Stimulated activated CD8-positive, alpha-beta memory T cell treated with anti-CD3 and anti-CD28 coated beads, Interleukin-4, amount 100 ng/mL, for 4 hours (primary cell): Measurements from ENCODE around the gene MRFAP1L1.

Experiments
- DNase-seq, 2 donors: peaks; one replicate each; pipeline ENCODE4 v3.0.0-alpha.2; 2020; ENCODE audit warnings: low read depth in 2 of 2, low spot score in 1 of 2

The MRFAP1L1 gene

DNA sequence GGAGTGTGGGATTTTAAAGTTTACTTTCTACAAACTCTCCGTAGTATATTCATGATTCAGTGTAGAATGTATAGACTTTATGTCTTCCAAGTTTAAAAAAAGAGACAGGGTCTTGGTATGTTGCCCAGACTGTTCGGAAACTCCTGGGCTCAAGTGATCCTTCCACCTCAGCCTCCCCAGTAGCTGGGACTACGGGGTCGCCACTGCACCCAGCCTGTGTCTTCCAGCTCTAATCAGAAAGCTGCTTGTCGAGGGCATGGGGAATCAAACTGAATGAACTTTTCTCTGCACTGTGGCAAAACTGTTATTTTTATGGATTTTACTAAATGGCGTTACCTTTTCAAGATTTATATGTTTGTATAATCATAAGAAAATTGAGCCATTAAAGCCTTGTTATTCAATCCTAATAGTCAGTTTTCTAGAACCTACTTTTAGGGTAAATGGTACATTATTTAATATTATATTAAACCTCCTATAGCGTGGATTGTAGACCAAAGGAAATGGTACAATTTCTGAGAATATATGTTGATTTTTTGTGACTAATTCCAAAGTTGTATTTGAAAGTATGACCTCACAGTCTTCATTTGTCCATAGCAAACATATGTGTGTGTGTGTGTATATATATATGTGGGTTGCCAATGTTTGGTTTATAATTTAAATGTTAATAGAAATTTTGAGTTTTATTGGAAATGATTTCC is 7.4 kb upstream of the MRFAP1L1 start:
- no peak for DNase-seq

DNA sequence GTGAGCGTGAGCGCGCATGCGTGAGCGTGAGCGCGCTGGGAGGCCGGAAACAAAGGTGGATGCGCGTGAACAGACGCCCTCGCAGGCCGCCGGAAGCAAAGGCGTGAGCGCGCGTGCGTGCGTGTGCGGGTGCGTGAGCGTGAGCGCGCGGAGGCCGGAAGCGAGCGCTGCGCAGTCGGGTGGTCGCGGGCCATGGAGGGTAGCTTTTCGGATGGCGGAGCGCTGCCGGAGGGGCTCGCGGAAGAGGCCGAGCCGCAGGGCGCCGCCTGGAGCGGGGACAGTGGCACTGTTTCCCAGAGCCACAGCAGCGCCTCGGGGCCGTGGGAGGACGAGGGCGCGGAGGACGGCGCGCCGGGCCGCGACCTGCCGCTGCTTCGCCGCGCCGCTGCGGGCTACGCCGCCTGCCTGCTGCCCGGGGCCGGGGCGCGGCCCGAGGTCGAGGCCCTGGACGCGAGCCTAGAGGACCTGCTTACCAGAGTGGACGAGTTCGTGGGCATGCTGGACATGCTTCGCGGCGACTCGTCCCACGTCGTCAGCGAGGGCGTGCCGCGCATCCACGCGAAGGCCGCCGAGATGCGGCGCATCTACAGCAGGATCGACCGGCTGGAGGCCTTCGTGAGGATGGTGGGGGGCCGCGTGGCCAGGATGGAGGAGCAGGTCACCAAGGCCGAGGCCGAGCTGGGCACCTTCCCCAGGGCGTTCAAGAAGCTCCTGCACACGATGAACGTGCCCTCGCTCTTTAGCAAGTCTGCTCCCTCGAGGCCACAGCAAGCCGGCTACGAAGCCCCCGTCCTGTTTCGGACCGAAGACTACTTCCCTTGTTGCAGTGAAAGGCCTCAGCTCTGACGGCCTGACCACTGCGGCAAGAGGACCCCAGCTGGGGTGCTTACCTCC is 6.6 kb upstream of the MRFAP1L1 start, which contains the start of gene BLOC1S4:
TSS of gene BLOC1S4 (plus strand) at position 157 of the 894 bp plus-strand sequence. CDS start at position 193, 36 bp downstream.
- DNase-seq: peak; percentile 63 to 72

DNA sequence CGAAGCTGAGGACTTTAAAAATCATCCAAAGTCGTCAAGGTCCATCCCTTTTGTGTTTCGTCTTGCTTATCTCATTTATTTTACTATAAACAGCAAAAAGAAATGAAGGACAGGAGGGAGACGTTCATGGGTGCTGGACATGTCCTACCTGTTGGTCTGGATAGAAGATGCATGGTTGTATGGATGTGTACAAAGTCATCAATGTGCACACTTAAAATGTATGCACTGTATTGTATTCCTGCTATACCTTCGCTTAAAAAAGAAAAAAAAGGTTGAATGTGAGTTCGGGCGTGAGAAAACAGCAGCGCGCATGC is 6.0 kb upstream of the MRFAP1L1 start:
- no peak for DNase-seq

DNA sequence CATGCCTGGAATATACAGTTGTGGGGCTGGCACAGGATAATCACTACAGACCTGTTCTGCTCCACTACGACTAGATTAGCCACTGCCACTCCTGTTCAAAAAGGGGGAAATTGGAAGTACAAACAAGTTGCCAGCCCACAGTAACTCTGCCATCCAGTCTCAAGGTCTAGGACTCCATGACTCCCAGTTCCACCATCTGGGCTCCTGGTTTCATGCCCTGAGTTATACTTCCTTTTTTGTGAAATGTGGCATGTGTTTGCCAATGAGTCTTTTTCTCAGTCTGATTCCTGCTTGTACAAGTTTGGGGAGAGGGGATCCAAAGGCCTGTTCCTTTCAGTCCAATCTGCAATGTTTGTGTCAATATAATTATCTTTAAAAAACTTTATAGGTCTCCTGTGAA is 5.3 kb upstream of the MRFAP1L1 start:
- DNase-seq: no peak

DNA sequence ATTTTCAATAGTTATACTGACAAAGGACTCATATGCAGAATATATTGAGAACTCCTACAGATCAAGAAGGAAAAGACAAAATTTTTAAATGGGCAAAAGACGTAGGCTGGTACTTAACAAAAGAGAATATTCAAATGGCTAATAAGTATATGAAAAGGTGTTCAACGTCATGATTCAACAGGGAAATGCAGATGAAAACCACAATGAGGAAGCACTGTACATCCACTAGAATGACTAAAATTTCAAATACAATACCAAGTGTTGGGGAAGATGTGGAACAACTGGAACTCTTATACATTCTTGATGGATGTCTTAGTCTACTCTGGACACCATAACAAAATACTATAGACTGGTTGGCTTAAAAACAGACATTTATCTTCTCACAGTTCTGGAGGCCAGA is 1.3 kb upstream of the MRFAP1L1 start:
- no peak for DNase-seq

DNA sequence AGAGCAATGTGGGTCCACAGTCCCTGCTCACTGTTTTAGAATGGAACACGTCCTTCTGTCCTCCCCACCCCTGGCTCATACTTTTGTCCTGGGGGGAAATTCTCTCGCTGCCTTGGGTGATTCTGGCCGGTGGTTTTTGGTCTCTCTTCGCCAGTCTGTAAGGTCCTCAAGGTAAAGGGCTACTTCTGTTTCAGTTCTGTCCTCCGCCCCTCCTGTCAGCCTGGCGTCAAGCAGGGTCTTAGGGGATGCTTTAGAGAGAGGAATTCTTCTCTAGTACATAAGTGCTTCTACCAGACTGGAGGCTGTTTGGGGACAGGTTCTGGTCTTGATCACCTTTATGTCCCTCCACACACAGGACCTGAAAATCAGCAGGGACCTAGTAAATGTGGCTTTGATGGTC is 617 bp upstream of the MRFAP1L1 start:
- no peak for DNase-seq

DNA sequence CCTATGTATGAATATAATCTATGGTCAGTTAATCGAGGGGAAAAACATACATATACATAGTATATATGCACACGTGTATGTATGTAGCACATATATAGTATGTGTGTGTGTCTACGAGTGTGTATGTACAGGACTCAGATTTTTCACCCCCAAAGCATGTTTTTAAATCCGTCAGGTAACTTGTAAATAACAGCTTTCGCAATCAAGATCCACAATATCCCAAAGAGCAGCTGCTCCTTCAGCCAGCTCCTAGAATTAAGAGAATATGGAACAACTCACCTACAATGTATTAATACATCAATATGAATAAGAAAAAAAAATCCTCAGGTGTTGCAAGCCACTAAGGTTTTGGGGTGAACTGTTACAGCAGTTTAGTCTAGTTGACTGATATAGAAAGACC is 3.5 kb downstream of the MRFAP1L1 start:
- DNase-seq: no peak

DNA sequence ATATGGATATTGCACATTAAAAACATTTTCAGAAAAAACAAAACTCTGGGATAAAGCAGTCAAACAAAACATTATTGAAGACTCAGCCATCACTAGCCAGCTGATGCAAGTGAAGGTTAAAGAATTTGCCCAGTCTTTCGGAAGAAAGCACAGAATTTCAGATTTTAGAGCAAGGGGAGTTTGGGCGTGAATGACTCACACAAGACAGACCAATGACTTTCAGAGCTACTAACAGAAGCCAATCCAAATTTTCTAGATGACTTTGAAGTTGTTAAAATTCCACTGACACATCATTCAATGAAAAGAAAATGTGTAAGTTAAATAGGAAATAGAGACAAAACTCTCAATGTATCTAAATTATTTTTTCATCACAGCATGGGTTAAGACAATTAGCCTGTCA is 4.0 kb downstream of the MRFAP1L1 start:
- no peak for DNase-seq

DNA sequence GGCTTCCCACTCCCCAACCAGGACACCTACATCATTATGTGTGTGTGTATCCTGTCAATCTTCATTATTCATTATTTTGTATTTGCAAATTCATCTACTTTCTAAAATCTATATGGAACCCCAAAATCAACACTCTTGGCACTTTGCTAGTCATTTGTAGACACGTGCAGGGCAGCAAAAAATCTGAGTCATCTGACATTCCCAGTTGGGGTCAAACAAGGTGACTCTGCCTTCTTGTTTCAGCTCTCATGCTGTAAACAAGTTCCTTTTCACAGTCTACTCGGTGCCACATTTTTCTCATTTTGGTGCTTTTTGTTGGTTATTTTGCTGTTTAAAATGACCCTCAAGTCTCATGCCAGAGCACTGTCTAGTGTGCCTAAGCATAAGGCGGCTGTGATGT is 5.9 kb downstream of the MRFAP1L1 start:
- no peak for DNase-seq

DNA sequence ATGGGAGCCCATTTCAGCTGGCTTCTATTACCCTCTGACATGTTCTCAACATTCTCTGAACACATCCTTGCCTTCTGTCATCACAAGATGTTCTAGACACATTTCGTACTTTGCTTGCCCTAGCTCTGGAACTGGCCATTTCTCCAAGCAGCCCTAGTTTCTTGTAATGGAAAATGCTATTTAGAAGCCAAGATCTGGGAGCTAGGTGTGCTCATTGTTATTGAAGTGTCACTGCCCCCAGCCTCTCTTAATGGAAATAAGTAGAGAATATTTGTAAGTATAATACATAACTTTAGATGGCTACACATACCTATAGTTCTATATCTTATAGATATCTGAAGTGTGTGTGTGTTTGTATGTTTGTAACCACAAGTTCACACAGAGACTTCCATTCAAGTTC is 6.9 kb downstream of the MRFAP1L1 start:
- DNase-seq: no peak

DNA sequence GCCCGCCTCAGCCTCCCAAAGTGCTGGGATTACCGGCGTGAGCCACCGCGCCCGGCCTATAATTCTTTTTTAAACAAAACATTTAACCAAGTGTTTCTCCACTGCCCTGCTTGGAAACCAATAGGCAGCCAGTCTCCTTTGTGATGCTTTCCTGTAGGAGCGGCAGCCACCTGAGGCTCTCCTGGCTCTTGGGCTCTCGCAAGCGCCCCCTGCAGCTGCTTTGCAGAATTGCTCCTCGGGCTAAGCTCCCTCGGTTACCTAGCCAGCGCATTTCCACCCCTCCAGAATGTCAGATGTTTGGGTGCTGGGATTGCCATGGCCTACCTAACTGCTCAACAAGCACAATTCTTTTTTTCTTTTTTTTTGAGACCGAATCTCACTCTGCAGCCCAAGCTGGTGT is 8.3 kb downstream of the MRFAP1L1 start:
- DNase-seq: no peak

DNA sequence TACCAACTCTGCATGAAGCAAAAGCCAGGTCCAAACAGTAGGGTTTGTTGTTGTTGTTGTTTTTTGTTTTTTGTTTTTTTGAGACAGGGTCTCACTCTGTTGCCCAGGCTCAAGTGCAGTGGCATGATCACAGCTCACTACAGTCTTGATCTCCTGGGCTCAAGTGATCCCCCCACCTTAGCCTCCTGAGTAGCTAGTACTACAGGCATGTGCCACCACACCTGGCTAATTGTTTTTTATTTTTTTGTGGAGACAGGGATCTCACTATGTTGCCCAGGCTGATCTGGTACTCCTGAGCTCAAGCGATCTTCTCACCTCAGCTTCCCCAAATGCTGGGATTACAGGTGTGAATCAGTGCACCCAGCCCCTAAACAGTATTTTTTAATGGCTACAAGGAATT is 9.8 kb downstream of the MRFAP1L1 start:
- no peak for DNase-seq

DNA sequence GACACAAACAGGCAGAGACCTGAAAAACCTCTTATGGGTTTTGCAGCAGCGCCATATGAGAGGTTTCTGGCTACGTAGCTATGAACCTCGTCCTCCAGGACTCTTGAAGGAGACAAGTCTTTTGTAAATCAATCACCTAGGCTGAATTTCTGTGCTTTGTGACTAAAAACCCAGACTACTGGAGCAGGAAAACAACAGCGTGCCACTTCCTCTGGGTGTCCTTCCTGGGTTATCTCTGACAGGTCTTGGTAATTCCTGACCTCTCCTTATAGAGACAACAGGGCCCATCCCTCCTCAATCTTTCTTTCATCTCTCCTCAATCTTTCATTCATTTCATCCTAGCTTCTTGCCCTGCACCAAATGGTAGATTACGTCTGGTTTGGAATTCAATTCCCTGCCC is 10.3 kb downstream of the MRFAP1L1 start:
- DNase-seq: no peak

DNA sequence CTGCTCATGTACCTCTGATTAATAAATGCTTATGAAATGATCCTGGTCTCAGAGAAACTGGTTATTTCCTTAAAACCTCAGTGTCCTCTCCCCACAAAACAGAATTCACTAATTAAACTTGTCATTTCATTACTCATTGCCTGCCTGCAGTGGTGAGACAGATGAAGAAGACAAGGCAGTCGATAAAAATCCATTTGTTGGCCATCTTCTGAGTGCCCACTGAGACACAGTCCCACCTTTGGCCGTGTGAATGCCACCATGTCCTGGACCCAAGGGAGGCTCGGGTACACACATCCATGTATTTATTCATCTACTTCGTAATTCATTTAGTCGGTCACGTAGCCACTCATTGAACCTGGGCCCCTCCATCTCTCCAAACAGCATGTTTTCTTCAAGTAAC is 12.5 kb downstream of the MRFAP1L1 start:
- no peak for DNase-seq

DNA sequence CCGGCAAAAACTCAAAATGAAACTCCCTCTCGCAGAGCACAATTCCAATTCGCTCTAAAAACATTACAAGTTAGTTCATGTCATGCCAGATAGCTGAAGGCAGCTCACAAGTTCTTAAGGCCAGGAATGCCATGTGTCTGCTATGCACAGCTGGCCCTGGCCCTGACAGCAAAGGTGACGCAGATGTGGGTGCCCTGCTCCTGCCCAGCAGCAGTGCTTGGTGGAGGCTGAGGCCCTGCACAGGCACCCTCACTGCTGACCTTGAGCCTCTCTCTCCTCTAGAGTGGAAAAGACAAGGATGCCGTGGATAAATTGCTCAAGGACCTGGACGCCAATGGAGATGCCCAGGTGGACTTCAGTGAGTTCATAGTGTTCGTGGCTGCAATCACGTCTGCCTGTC is 13.1 kb downstream of the MRFAP1L1 start:
- no peak for DNase-seq

DNA sequence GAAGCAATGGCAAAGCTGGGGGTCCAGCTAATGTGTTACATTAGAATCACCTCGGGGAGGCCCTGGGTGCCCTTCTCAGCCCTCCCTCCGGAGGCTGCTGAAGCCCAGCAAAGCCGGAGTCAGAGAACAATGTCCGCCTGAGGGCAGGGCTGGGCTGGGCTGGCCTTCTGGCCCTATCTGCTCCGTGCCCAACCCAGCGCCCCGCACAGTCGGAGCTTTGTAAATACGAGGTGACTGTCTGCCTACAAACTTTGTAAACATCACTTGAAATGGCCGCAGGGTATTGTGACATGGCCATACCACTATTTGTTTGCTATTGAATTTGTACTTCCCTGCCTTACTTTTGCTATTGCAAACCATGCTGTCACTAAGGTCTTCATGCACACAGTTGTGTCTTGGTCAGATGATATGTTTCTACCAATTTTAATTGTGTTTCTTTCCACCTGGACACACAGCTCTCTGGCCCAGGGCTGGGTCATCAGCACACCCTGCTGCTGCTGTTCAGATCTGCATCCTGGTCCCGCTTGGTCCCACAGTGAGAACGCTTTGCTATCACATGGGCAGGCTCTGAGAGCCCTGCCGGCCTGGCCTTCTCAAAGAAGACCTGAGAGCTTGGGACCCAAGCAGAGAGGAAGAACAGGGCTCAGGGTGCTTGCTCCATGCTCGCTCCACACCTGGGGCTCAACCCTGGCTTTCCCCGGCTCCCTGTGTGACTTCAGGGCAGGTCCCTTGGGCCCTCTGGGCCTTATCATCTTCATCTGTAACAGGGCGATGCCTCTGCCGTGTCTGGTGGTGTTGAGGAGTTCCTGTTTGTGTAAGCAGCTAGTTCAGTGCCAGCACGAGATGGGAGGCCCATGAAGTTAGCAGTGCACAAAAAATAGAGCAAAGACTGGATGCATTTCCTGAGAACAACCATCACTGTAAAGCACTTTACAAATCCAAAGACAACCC is 13.7 kb downstream of the MRFAP1L1 start:
- no peak for DNase-seq

DNA sequence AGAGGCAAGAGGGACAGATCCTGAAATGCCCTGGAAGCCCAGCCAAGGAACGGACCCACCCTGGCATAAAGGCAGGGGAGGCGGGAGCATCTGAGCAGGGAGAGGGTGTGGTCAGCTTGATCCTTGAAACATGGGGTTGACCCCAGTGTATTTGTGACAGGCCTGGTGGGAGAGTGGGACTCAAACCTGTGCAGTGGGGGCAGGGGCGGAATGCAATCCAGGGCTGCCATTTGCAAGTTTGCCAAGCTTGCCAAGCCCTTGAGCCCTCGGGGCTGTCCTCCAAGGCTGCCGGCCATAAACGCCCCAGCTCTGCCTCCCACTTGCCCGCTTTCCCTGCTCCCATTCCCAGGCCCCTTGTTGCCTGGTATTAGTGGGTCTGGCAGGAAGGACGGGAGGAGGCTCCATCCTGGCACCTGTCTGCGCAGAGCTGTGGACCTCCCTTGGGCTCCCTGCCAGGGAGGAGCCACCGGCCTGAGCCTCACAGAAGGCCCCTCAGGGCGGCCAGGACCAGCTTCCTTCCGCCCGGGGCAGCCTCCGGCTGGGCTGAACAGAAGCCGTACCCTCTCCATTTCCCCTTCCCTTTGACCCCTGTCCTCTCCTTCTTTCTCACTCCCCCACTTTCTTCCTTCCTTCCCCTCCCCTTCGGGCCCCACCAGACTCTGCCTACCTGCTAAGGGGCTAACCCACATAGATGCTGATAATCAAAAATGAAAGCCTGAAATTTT is 15.3 kb downstream of the MRFAP1L1 start:
- no peak for DNase-seq

DNA sequence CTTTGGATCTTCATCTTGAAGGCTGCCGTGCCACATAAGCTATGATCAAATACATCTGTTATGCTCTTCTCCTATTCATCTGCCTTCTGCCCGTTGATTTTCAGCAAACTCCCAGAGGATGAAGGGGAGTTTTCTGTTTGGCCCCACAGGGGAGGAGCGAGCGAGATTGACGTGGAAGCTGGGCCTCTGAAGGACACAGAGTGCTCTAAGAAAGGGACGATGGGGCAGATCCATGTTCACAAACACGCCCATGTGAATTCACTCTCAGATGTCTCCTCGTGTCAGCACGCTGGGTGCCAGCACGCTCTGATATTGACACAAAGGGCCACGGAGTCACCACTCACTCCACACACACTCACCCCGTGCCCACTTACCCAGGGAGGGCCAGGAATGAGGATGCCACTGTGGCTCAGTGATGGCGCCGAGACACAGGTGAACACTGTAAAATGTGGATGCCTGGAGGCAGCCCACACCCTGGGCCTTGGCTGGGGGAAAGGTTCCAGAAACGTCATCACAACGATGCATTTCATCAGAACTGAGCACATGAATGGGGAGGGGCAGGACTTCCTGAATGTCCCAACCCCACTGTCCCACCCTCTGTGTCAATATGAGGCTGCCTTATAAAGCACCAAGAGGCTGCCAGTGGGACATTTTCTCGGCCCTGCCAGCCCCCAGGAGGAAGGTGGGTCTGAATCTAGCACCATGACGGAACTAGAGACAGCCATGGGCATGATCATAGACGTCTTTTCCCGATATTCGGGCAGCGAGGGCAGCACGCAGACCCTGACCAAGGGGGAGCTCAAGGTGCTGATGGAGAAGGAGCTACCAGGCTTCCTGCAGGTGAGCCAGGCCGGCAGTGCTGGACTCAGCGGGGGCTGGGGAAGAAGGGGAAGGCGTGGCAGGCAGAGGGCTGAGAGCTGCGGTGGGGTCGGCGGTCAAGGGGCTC is 16.2 kb downstream of the MRFAP1L1 start, which contains the start of gene S100P:
TSS of gene S100P (plus strand) at position 648 of the 946 bp plus-strand sequence. CDS start at position 703, 55 bp downstream.
- DNase-seq: no peak

DNA sequence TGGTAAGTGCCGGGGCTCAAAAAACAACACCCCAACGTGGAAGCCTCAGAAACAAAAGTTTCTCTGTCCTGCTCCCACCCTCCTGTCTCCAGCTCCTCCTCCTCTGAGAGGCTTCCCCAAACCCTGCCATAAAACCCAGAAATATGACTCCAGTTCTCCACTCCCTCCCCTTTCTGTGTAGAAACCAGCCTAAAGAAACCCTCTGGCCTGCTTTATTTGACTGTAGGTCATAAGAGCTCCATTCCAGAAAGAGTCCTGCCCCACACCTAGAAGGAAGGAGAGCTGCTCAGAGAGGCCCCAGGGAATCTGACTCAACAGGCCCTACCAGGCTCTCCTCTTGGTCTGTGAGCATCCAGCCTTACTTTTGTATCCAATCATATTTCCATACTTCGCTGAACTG is 16.9 kb downstream of the MRFAP1L1 start:
- no peak for DNase-seq

DNA sequence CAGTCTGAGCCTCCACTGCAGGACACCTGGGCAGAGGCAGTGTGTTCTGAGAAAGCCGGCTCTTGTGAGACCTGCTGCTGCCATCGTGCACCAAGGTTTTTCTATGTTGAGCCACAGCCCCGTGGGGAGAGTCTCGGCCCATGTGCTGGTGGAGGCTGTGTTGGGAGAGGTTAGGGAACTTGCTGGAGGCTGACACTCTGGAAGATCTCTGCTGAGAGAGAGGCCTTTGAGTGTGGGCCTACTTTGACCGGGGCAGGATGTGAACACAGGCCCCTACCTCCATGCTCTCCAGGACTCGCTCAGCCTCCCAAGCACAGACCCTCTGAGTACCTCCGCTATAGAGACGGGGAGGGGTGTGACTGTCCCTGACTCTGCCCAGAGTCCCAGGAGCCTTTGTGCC is 17.3 kb downstream of the MRFAP1L1 start:
- DNase-seq: no peak
